IMR-90 (cell line): ENCODE data around the gene ARRDC2.

Experiments
- MXI1 ChIP-seq: IDR thresholded peaks from 2 replicates; pipeline ENCODE4 v1.6.1; 2012; ENCODE audit warnings: low read depth, mild to moderate bottlenecking, low read length, moderate library complexity, borderline replicate concordance
- POLR2A ChIP-seq: IDR thresholded peaks from 2 replicates; pipeline ENCODE4 v1.6.1; 2012; ENCODE audit warnings: mild to moderate bottlenecking, low read depth, low read length
- RAD21 ChIP-seq: IDR thresholded peaks from 2 replicates; pipeline ENCODE4 v1.6.1; 2012; ENCODE audit warnings: low read length, improper control_type of control experiment
- TF ChIP-seq, protein P1 (sequence below): conservative IDR thresholded peaks from 2 replicates; pipeline ENCODE4 v1.5.1; 2012; ENCODE audit warnings: mild to moderate bottlenecking, low read depth, low read length, improper control_type of control experiment

- TF ChIP-seq, protein P1, sequence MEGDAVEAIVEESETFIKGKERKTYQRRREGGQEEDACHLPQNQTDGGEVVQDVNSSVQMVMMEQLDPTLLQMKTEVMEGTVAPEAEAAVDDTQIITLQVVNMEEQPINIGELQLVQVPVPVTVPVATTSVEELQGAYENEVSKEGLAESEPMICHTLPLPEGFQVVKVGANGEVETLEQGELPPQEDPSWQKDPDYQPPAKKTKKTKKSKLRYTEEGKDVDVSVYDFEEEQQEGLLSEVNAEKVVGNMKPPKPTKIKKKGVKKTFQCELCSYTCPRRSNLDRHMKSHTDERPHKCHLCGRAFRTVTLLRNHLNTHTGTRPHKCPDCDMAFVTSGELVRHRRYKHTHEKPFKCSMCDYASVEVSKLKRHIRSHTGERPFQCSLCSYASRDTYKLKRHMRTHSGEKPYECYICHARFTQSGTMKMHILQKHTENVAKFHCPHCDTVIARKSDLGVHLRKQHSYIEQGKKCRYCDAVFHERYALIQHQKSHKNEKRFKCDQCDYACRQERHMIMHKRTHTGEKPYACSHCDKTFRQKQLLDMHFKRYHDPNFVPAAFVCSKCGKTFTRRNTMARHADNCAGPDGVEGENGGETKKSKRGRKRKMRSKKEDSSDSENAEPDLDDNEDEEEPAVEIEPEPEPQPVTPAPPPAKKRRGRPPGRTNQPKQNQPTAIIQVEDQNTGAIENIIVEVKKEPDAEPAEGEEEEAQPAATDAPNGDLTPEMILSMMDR: no peak
- no peak for TF ChIP-seq RAD21
- 0 out of 2 replicates have a peak, but pooled peaks have one; percentile 18 for TF ChIP-seq POLR2A
- TF ChIP-seq MXI1: no peak
Observed at GRCh38 chr19:18021121-18021755, 13.3 kb downstream of the ARRDC2 start.
